ENCODE data around the gene XRN2. TPM values are rescaled to one million over a fixed set of nuclear protein-coding genes. Genes with fewer than 3 reads are reported as not detected.

XRN2 gene
- total RNA-seq, 1 experiment from 2014 or later: 118 TPM

DNA sequence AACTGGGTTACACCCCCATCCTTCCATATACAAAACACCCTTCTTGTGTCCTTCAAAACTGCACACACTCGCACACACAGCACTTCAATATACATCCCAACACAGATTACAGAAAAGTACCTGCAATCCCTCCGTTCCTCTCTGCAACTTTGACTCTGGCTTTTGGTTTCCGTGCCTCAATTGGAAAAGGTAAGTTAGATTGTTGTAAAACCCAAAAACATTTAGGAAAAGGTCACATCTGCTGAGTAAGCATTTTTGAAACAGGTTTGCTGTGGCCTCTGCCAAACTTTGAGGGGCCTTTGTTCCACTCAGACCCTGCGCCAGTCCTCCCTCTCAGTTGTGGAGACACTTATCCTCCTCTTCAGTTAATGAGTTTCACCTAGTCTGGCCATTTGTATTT, 90.0 kb downstream of the XRN2 start (continued):
- TF ChIP-seq, protein P1, sequence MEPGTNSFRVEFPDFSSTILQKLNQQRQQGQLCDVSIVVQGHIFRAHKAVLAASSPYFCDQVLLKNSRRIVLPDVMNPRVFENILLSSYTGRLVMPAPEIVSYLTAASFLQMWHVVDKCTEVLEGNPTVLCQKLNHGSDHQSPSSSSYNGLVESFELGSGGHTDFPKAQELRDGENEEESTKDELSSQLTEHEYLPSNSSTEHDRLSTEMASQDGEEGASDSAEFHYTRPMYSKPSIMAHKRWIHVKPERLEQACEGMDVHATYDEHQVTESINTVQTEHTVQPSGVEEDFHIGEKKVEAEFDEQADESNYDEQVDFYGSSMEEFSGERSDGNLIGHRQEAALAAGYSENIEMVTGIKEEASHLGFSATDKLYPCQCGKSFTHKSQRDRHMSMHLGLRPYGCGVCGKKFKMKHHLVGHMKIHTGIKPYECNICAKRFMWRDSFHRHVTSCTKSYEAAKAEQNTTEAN (CRISPR knock-in tag; IDR thresholded peaks at IDR 0.05): no peak
- TF ChIP-seq RELA (CRISPR knock-in tag; IDR thresholded peaks at IDR 0.05; ENCODE audit: borderline replicate concordance) (no peak), ATF1 (CRISPR knock-in tag; IDR thresholded peaks at IDR 0.05) (no peak), CREB1 (CRISPR knock-in tag; IDR thresholded peaks at IDR 0.05) (no peak), NFE2L1 (CRISPR knock-in tag; IDR thresholded peaks at IDR 0.05) (no peak), TEAD1 (CRISPR knock-in tag; IDR thresholded peaks at IDR 0.05) (no peak)
- TF ChIP-seq, protein P2, sequence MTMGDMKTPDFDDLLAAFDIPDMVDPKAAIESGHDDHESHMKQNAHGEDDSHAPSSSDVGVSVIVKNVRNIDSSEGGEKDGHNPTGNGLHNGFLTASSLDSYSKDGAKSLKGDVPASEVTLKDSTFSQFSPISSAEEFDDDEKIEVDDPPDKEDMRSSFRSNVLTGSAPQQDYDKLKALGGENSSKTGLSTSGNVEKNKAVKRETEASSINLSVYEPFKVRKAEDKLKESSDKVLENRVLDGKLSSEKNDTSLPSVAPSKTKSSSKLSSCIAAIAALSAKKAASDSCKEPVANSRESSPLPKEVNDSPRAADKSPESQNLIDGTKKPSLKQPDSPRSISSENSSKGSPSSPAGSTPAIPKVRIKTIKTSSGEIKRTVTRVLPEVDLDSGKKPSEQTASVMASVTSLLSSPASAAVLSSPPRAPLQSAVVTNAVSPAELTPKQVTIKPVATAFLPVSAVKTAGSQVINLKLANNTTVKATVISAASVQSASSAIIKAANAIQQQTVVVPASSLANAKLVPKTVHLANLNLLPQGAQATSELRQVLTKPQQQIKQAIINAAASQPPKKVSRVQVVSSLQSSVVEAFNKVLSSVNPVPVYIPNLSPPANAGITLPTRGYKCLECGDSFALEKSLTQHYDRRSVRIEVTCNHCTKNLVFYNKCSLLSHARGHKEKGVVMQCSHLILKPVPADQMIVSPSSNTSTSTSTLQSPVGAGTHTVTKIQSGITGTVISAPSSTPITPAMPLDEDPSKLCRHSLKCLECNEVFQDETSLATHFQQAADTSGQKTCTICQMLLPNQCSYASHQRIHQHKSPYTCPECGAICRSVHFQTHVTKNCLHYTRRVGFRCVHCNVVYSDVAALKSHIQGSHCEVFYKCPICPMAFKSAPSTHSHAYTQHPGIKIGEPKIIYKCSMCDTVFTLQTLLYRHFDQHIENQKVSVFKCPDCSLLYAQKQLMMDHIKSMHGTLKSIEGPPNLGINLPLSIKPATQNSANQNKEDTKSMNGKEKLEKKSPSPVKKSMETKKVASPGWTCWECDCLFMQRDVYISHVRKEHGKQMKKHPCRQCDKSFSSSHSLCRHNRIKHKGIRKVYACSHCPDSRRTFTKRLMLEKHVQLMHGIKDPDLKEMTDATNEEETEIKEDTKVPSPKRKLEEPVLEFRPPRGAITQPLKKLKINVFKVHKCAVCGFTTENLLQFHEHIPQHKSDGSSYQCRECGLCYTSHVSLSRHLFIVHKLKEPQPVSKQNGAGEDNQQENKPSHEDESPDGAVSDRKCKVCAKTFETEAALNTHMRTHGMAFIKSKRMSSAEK (CRISPR knock-in tag; IDR thresholded peaks at IDR 0.05; ENCODE audit: borderline replicate concordance): no peak

DNA sequence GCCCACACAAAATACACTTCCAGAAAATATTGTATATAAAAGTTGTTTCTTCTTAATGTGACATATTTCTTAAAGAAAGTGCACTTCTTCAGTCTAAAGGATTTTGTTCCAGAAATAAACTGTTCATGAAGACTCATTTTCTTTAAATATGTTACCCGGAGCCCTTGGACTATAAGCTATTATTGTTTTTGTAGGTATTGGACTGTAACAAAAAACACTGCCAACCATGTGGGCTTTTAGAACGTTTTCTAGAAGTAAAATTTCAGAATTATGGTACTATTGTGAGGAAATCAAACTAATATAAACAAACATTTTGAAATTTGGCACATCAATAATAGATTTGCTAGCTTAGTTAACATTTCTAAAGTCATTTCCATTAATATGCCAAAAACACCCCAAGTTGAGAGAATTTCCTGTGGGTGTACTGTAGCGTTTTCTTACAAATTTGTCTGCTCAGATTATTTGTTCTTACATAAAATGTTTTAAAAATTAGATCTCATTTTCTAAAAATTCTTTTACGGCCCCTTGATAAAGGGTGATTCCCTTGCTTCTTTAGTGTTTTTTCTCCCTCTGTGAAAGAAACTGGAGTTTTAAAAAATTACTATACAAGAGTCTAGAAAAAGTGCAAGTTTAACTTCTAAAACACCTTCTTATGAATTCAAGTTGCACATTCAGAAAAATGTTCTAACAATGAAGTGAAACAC, 90.8 kb downstream of the XRN2 start:
- Mint-ChIP-seq H3K9me3 (no peaks in the 10 kb centered on the region), H3K4me1 (peaks cover 41% of the 10 kb centered on the region), H3K27ac (no peak overlapping the region), H3K4me3 (no peak overlapping the region), H3K36me3 (peaks cover 7% of the 10 kb centered on the region), H3K27me3 (ENCODE audit: low read depth) (peaks cover 82% of the 10 kb centered on the region)
- TF ChIP-seq, protein P3, sequence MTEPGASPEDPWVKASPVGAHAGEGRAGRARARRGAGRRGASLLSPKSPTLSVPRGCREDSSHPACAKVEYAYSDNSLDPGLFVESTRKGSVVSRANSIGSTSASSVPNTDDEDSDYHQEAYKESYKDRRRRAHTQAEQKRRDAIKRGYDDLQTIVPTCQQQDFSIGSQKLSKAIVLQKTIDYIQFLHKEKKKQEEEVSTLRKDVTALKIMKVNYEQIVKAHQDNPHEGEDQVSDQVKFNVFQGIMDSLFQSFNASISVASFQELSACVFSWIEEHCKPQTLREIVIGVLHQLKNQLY (CRISPR knock-in tag; IDR thresholded peaks at IDR 0.05): no peak
- TF ChIP-seq KAT7 (CRISPR knock-in tag; IDR thresholded peaks at IDR 0.05; ENCODE audit: borderline replicate concordance) (no peak), ZNF671 (CRISPR knock-in tag; IDR thresholded peaks at IDR 0.05) (no peak), MXD4 (CRISPR knock-in tag; IDR thresholded peaks at IDR 0.05; ENCODE audit: borderline replicate concordance) (no peak), ELF4 (CRISPR knock-in tag; IDR thresholded peaks at IDR 0.05; ENCODE audit: low read depth) (no peak), MYBL2 (CRISPR knock-in tag; IDR thresholded peaks at IDR 0.05) (no peak), EMX1 (CRISPR knock-in tag; IDR thresholded peaks at IDR 0.05) (no peak), ZNF138 (CRISPR knock-in tag; conservative IDR thresholded peaks at IDR 0.05) (no peak), FOXK1 (CRISPR knock-in tag; IDR thresholded peaks at IDR 0.05) (no peak), TEAD4 (CRISPR knock-in tag; IDR thresholded peaks at IDR 0.05) (no peak)
- TF ChIP-seq, protein P4, sequence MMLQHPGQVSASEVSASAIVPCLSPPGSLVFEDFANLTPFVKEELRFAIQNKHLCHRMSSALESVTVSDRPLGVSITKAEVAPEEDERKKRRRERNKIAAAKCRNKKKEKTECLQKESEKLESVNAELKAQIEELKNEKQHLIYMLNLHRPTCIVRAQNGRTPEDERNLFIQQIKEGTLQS (CRISPR knock-in tag; conservative IDR thresholded peaks at IDR 0.05): no peak
- TF ChIP-seq, protein P5, sequence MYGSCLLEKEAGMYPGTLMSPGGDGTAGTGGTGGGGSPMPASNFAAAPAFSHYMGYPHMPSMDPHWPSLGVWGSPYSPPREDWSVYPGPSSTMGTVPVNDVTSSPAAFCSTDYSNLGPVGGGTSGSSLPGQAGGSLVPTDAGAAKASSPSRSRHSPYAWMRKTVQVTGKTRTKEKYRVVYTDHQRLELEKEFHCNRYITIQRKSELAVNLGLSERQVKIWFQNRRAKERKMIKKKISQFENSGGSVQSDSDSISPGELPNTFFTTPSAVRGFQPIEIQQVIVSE (CRISPR knock-in tag; IDR thresholded peaks at IDR 0.05; ENCODE audit: borderline replicate concordance): no peak
- ChIA-PET POLR2A (no interaction called here), CTCF (no interaction called here)
- ATAC-seq: no peak
- DNase-seq (ENCODE audit: low spot score): no peak
